PC-9 (cell line): ENCODE data around the gene PRR5L. TPM values are rescaled to one million over a fixed set of nuclear protein-coding genes. Genes with fewer than 3 reads are reported as not detected.

Experiments
- BruUV-seq: library from RNA; stranded (reverse); fragments of 400-500 nt; replicated peaks from 2 replicates; lab custom pipeline; 2021; lab: Mats Ljungman, UMichigan
- CTCF ChIA-PET: fragments of 300-600 bp; sonication (Branson Sonifier 250); formaldehyde crosslinking; loops from one replicate; lab custom pipeline; 2022; ENCODE audit warnings: antibody characterized with exemption; lab: Charles Lee
- POLR2A ChIA-PET: fragments of 300-600 bp; sonication (Branson Sonifier 250); formaldehyde crosslinking; loops from one replicate; lab custom pipeline; 2022; ENCODE audit warnings: antibody characterized with exemption; ENCODE audit not compliant: unreplicated experiment; lab: Charles Lee
- DNase-seq, 2 experiments: peaks; one replicate each; pipeline versions ENCODE4 v3.0.0 to v3.0.0-alpha.2; 2015 to 2022; ENCODE audit warnings: mixed read lengths in 1 of 2
- H2AFZ ChIP-seq: fragments of 200-600 bp; sonication (generic); 2 replicates; pipeline ENCODE4 v1.8.1; 2017; ENCODE audit warnings: antibody characterized with exemption
- H3F3A ChIP-seq: fragments of 200-600 bp; sonication (generic); 2 replicates; pipeline ENCODE4 v1.8.1; 2017; ENCODE audit warnings: antibody characterized with exemption, mild to moderate bottlenecking, low read depth; ENCODE audit not compliant: insufficient read depth
- H3K27ac ChIP-seq: fragments of 200-600 bp; sonication (generic); 2 replicates; pipeline ENCODE4 v1.6.1; 2016; ENCODE audit warnings: mixed run types
- H3K27me3 ChIP-seq: fragments of 200-600 bp; sonication (generic); 2 replicates; pipeline ENCODE4 v1.6.1; 2016; ENCODE audit warnings: low read depth, mixed run types; ENCODE audit not compliant: insufficient read depth
- H3K36me3 ChIP-seq: fragments of 200-600 bp; sonication (generic); 2 replicates; pipeline ENCODE4 v1.6.1; 2016; ENCODE audit warnings: low read depth, mixed run types
- H3K4me1 ChIP-seq: fragments of 200-600 bp; sonication (generic); replicated peaks from 2 replicates; pipeline ENCODE4 v1.6.1; 2016; ENCODE audit warnings: mixed run types; ENCODE audit not compliant: insufficient read depth
- H3K4me2 ChIP-seq: fragments of 200-600 bp; sonication (generic); 2 replicates; pipeline ENCODE4 v1.6.1; 2017; ENCODE audit warnings: mixed run types
- H3K4me3 ChIP-seq: fragments of 200-600 bp; sonication (generic); 2 replicates; pipeline ENCODE4 v1.6.1; 2016; ENCODE audit warnings: mixed run types
- H3K79me2 ChIP-seq: fragments of 200-600 bp; sonication (generic); 2 replicates; pipeline ENCODE4 v1.6.1; 2017; ENCODE audit warnings: low read depth, mixed run types
- H3K9me2 ChIP-seq: fragments of 200-600 bp; sonication (generic); 2 replicates; pipeline ENCODE4 v1.8.1; 2017; ENCODE audit warnings: mild to moderate bottlenecking; ENCODE audit not compliant: insufficient read depth
- H3K9me3 ChIP-seq: fragments of 200-600 bp; sonication (generic); 2 replicates; pipeline ENCODE4 v1.8.1; 2016; ENCODE audit warnings: low read depth; ENCODE audit not compliant: insufficient read depth
- H4K20me1 ChIP-seq: fragments of 200-600 bp; sonication (generic); 2 replicates; pipeline ENCODE4 v1.8.1; 2017; ENCODE audit not compliant: insufficient read depth
- CTCF ChIP-seq: fragments of 200-600 bp; sonication (generic); conservative IDR thresholded peaks from 2 replicates; pipeline ENCODE4 v1.6.1; 2017; ENCODE audit warnings: mixed run types, antibody characterized with exemption, mild to moderate bottlenecking, moderate library complexity
- EZH2 ChIP-seq: fragments of 200-600 bp; sonication (generic); IDR thresholded peaks from 2 replicates; pipeline ENCODE4 v1.8.0; 2017; ENCODE audit warnings: antibody characterized with exemption, low read depth
- intact Hi-C: fragments of 100-400 bp; cut with micrococcal nuclease; formaldehyde crosslinking; loops from one replicate; pipeline ENCODE4 v1.10.0; 2022; ENCODE audit not compliant: unreplicated experiment
- total RNA-seq: library from RNA; stranded (reverse); gene quantifications from 2 replicates; pipeline ENCODE4 v1.2.3, GENCODE V29; 2021

PRR5L gene
- total RNA-seq, 1 experiment from 2014 or later: 5.1 TPM

- TF ChIP-seq CTCF (no peak), EZH2 (no peak)
- ChIA-PET POLR2A (no interaction called here), CTCF (no interaction called here)
- Histone ChIP-seq H3K9me2 (no peaks in the 10 kb centered on the region), H4K20me1 (no peaks in the 10 kb centered on the region), H3K27ac (no peak overlapping the region), H3K4me3 (no peak overlapping the region), H2AFZ (no peak overlapping the region), H3K27me3 (no peaks in the 10 kb centered on the region), H3F3A (no peaks in the 10 kb centered on the region), H3K79me2 (no peaks in the 10 kb centered on the region), H3K4me1 (no peaks in the 10 kb centered on the region), H3K9me3 (no peaks in the 10 kb centered on the region), H3K36me3 (no peaks in the 10 kb centered on the region), H3K4me2 (no peak overlapping the region)
- no TSS peak for BruUV-seq
- no peak for DNase-seq
- intact Hi-C loops: no loop called here
Measured at GRCh38 chr11:36340897-36341296, 44.8 kb downstream of the PRR5L start.

GRCh38 chr11:36341915-36342314 lies 45.8 kb downstream of the PRR5L start:
- no peak overlapping the region for H2AFZ ChIP-seq
- ChIA-PET POLR2A (no interaction called here), CTCF (no interaction called here)
- H3K9me2 ChIP-seq: no peaks in the 10 kb centered on the region
- no peaks in the 10 kb centered on the region for H3K27me3 ChIP-seq
- H4K20me1 ChIP-seq: no peaks in the 10 kb centered on the region
- intact Hi-C loops: no loop called here
- H3K4me1 ChIP-seq: no peaks in the 10 kb centered on the region
- TF ChIP-seq CTCF (no peak), EZH2 (no peak)
- no peak for DNase-seq
- no peaks in the 10 kb centered on the region for H3F3A ChIP-seq
- no peak overlapping the region for H3K4me3 ChIP-seq
- H3K79me2 ChIP-seq: no peaks in the 10 kb centered on the region
- BruUV-seq: no TSS peak
- no peaks in the 10 kb centered on the region for H3K9me3 ChIP-seq
- H3K36me3 ChIP-seq: no peaks in the 10 kb centered on the region
- no peak overlapping the region for H3K27ac ChIP-seq
- no peak overlapping the region for H3K4me2 ChIP-seq

GRCh38 chr11:36342327-36342726 lies 46.2 kb downstream of the PRR5L start:
- Histone ChIP-seq H3K9me3 (no peaks in the 10 kb centered on the region), H3K4me3 (no peak overlapping the region), H3F3A (no peaks in the 10 kb centered on the region), H3K79me2 (no peaks in the 10 kb centered on the region), H4K20me1 (no peaks in the 10 kb centered on the region), H3K4me1 (no peaks in the 10 kb centered on the region), H2AFZ (no peak overlapping the region), H3K4me2 (no peak overlapping the region), H3K27ac (no peak overlapping the region), H3K36me3 (no peaks in the 10 kb centered on the region), H3K9me2 (no peaks in the 10 kb centered on the region), H3K27me3 (no peaks in the 10 kb centered on the region)
- intact Hi-C loops: no loop called here
- ChIA-PET CTCF (no interaction called here), POLR2A (interaction anchor here (0.6 kb wide), 1 partner anchor 136 kb away, joined by 3 read pairs; no protein-coding TSS in a partner anchor)
- no TSS peak for BruUV-seq
- no peak for DNase-seq
- TF ChIP-seq CTCF (no peak), EZH2 (no peak)
